Activated CD4-positive, alpha-beta memory T cell treated with anti-CD3 and anti-CD28 coated beads for 36 hours (primary cell): ENCODE measurements around the gene COX7A2L. TPM values are rescaled to one million over a fixed set of nuclear protein-coding genes. Genes with fewer than 3 reads are reported as not detected.
A peak's percentile ranks its signal among the peaks of the same experiment; 100 is the strongest.
"Not testable (repeated sequence)": the region's sequence is repeated elsewhere in the genome, so short reads cannot be mapped to it uniquely, and the experiment has no call there.

Source experiments
- CTCF ChIA-PET: fragments of 350-600 bp; sonication (Branson Sonifier 250); formaldehyde crosslinking; loops from one replicate; lab custom pipeline; 2021; ENCODE audit warnings: antibody characterized with exemption, inconsistent platforms; lab: Charles Lee
- POLR2A ChIA-PET: fragments of 350-600 bp; sonication (Branson Sonifier 250); formaldehyde crosslinking; loops from one replicate; lab custom pipeline; 2021; ENCODE audit warnings: antibody characterized with exemption; lab: Charles Lee
- DNase-seq: peaks from one replicate; pipeline ENCODE4 v3.0.0-alpha.2; 2020
- H3K27ac Mint-ChIP-seq: one replicate; pipeline ENCODE4 v1.8.0; 2021; ENCODE audit warnings: mixed read lengths
- H3K27me3 Mint-ChIP-seq: one replicate; pipeline ENCODE4 v1.8.0; 2021; ENCODE audit warnings: mixed read lengths
- H3K36me3 Mint-ChIP-seq: one replicate; pipeline ENCODE4 v1.8.0; 2021; ENCODE audit warnings: mixed read lengths
- H3K4me1 Mint-ChIP-seq: one replicate; pipeline ENCODE4 v1.8.0; 2021; ENCODE audit warnings: low read depth, mixed read lengths
- H3K4me3 Mint-ChIP-seq: one replicate; pipeline ENCODE4 v1.8.0; 2021; ENCODE audit warnings: mild to moderate bottlenecking, mixed read lengths
- H3K9me3 Mint-ChIP-seq: one replicate; pipeline ENCODE4 v1.8.0; 2021; ENCODE audit warnings: mixed read lengths
- intact Hi-C: fragments of 100-400 bp; cut with micrococcal nuclease; formaldehyde crosslinking; loops from one replicate; pipeline ENCODE4 v1.15.1; 2023
- total RNA-seq, 2 experiments: library from RNA; stranded (reverse); gene quantifications; one replicate each; pipeline ENCODE4 v1.2.3, GENCODE V29; 2021

COX7A2L gene
- total RNA-seq, 2 experiments from 2014 or later, result 102 to 107 TPM

DNA sequence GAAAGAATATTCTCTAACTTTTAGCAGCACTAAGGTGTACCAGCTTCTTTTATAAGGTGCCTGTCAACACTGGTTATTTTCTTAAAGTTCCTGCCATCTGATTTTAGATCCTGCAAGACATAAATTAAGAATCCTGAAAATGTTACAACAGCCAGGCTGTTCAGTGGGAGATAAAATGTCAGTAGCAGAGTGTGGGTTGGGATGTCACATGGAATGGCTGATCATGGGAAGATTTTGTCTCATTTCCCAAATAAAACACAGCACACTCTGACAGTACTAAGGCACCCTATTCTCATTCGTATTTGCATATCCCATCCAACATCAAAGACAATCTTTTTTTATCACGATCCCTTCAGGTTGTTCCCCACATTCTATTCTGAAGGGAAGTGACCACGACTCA is 2.4 kb upstream of the COX7A2L start:
- no peak for DNase-seq
- Mint-ChIP-seq H3K9me3 (no peaks in the 10 kb centered on the region), H3K27me3 (no peaks in the 10 kb centered on the region), H3K4me1 (peaks cover 32% of the 10 kb centered on the region), H3K27ac (no peak overlapping the region), H3K4me3 (no peak overlapping the region), H3K36me3 (no peaks in the 10 kb centered on the region)
- intact Hi-C loops, result loop anchor here (5.0 kb wide), 2 partner anchors 46 to 126 kb away; no protein-coding TSS in a partner anchor
- POLR2A ChIA-PET, result no interaction called here
- CTCF ChIA-PET, result no interaction called here

DNA sequence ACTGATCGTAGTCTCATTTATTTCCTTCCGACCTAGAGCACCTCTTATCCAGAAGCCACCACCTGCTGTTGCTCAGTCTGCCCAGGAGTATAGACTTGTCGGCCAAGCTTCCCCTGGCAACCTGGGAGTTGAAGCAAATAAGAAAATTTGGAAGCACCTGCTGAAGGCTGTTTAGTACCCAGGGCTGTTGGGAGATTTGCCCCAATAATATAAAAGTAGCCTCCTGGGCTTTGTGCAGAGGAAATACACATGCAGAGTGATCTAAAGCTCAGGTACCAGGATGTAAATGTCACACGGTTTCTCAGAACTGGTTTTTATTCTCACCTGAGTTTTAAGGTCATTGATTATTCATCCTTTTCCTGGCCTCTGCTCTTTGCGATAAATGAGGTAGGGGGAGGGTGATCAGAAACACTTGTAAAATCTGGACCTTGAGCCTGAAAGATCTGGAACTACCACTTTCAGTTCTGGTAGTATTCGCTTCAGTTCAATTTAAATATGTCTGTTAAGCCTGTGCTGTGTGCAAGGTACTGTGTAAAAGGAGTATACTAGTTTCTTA is 789 bp upstream of the COX7A2L start:
- peak overlapping the region; percentile 84 for H3K4me3 Mint-ChIP-seq
- H3K36me3 Mint-ChIP-seq, result no peaks in the 10 kb centered on the region
- ChIA-PET CTCF (interaction anchor here (1.0 kb wide), 1 partner anchor 24 kb away, joined by 4 read pairs; no protein-coding TSS in a partner anchor), POLR2A (interaction anchor here (0.6 to 1.2 kb wide), 3 partner anchors 10 to 449 kb away, joined by 3 read pairs; no protein-coding TSS in a partner anchor)
- intact Hi-C loops, result loop anchor here (1.0 to 5.0 kb wide), 11 partner anchors 45 to 769 kb away; partner anchors contain the start of gene EML4
- peak overlapping the region; percentile 99 for H3K27ac Mint-ChIP-seq
- no peaks in the 10 kb centered on the region for H3K27me3 Mint-ChIP-seq
- DNase-seq, result no peak
- peaks cover 41% of the 10 kb centered on the region for H3K4me1 Mint-ChIP-seq
- no peaks in the 10 kb centered on the region for H3K9me3 Mint-ChIP-seq

DNA sequence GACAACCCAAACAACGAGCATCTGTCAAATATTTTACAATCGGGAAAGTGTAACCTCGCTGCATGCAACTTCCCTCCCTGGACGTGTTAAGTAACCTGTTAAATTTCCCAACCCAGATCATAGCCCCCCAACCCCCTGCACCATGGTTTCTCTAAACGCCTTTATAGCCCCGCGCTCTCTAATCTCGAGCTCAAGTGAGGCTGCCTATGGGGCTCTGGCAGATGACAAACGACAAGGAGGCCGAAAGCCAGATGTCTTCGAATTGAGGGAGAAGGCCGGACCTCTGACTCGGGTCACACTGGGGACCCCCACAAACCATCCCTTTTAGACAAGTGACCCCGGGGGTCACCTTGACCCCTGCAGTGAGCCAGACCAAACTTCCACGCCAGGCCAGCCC is 526 bp downstream of the COX7A2L start:
- peaks cover 49% of the 10 kb centered on the region for H3K4me1 Mint-ChIP-seq
- peak overlapping the region; percentile 84 for H3K4me3 Mint-ChIP-seq
- intact Hi-C loops, result loop anchor here (2.0 to 5.0 kb wide), 6 partner anchors 43 to 770 kb away; no protein-coding TSS in a partner anchor
- no peaks in the 10 kb centered on the region for H3K36me3 Mint-ChIP-seq
- CTCF ChIA-PET, result interaction anchor here (1.0 to 2.4 kb wide), 2 partner anchors 31 to 266 kb away, joined by 3 to 10 read pairs; no protein-coding TSS in a partner anchor
- POLR2A ChIA-PET, result interaction anchor here (1.0 to 1.4 kb wide), 2 partner anchors 195 to 255 kb away, joined by 3 read pairs; no protein-coding TSS in a partner anchor
- H3K27ac Mint-ChIP-seq, result peak overlapping the region; percentile 99
- no peak for DNase-seq
- no peaks in the 10 kb centered on the region for H3K27me3 Mint-ChIP-seq
- no peaks in the 10 kb centered on the region for H3K9me3 Mint-ChIP-seq

DNA sequence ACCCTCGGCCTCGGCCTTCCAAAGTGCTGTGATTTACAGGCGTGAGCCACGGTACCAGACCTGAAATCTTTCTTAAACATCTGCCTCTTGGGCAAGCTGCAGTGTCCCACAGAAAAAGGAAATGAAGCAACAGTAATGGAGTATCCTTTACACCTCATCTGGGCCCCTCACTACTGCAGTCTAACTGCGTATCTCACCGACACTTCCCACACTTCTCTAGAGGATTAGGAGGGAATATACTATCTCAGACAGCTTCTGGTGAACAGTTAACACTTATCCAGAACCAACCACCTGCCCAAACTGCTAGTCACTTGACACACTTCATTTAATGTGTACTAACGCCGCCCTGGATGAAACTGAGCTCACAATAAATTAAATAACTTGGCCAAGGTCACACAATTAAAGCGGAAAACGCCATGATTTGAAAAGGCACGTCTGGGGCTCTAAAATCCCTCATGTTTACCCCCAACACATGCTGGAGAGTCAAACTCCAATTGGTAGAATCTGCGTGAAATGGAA is 993 bp downstream of the COX7A2L start:
- CTCF ChIA-PET, result interaction anchor here (1.0 to 2.4 kb wide), 2 partner anchors 31 to 266 kb away, joined by 3 to 10 read pairs; no protein-coding TSS in a partner anchor
- peaks cover 2% of the 10 kb centered on the region for H3K36me3 Mint-ChIP-seq
- peak overlapping the region; percentile 99 for H3K27ac Mint-ChIP-seq
- intact Hi-C loops, result loop anchor here (2.0 to 5.0 kb wide), 6 partner anchors 43 to 771 kb away; no protein-coding TSS in a partner anchor
- no peaks in the 10 kb centered on the region for H3K27me3 Mint-ChIP-seq
- peak overlapping the region; percentile 84 for H3K4me3 Mint-ChIP-seq
- peaks cover 52% of the 10 kb centered on the region for H3K4me1 Mint-ChIP-seq
- POLR2A ChIA-PET, result interaction anchor here (1.0 to 1.4 kb wide), 2 partner anchors 195 to 254 kb away, joined by 3 read pairs; no protein-coding TSS in a partner anchor
- DNase-seq, result peak; percentile 33
- H3K9me3 Mint-ChIP-seq, result no peaks in the 10 kb centered on the region

DNA sequence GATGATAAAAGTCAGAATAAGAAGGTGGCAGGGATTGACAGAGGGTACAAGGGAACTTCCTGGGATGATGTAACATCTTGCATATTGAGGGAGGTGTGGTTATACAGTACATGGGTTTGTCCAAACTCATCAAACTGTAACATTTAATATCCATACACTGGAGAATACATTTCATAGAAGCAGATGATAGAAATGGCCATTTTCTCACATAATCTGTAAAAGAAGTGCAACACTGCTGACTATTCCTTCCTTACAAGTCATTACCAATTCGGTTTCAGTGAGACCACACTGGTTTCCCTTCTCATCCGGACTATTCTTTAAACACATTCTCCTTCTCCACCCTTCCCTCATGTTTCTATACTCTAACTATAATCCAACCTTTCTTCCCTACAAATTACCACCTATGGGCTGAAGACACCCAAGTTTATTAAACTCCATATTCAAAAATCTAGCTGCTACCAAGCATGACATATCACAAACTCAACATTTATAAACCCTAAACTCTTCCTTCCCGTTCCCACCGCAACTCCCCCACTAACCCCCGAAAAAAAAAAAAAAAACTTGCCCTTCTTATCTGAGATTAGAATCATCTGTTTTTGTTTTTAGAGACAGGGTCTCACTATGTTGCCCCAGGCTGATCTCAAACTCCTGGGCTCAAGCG is 1.6 kb downstream of the COX7A2L start:
- Mint-ChIP-seq H3K36me3 (peaks cover 2% of the 10 kb centered on the region), H3K27ac (peak overlapping the region; percentile 99), H3K27me3 (no peaks in the 10 kb centered on the region), H3K4me1 (peaks cover 58% of the 10 kb centered on the region), H3K4me3 (peak overlapping the region; percentile 84), H3K9me3 (no peaks in the 10 kb centered on the region)
- DNase-seq, result no peak
- intact Hi-C loops, result no loop called here
- POLR2A ChIA-PET, result interaction anchor here (1.4 kb wide), 1 partner anchor 254 kb away, joined by 3 read pairs; no protein-coding TSS in a partner anchor
- CTCF ChIA-PET, result interaction anchor here (1.0 to 2.4 kb wide), 2 partner anchors 30 to 265 kb away, joined by 3 to 10 read pairs; no protein-coding TSS in a partner anchor

DNA sequence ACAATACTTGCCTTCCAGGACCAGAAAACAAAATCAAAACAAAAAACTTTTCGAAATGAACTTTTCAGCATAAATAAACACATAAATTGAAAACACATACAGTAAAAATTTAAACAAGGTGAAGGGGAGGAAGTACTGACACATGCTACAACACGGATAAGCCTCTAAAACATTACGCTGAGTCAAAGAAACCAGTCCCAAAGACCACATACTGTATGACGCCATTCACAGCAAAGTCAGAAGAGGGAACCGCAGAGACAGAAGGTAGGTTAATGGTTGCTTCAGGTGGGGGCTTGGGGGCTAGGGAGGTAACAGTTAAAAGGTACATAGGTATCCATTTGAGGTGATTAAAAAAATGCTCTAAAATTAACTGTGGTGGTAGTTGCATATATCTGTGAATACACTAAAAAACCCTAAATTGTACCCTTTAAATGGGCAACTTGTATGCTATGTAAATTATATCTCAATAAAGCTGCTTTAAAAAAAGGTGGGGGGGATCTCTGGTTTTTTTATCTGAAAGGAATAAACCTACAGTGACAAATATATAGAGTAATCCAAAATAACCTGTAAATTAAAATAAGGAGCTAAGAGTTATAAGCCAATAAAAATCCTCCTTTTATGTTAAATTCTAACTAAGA is 7.1 kb downstream of the COX7A2L start:
- H3K36me3 Mint-ChIP-seq, result peaks cover 19% of the 10 kb centered on the region
- peak overlapping the region; percentile 46 for H3K27ac Mint-ChIP-seq
- no peaks in the 10 kb centered on the region for H3K9me3 Mint-ChIP-seq
- H3K4me3 Mint-ChIP-seq, result no peak overlapping the region
- POLR2A ChIA-PET, result no interaction called here
- CTCF ChIA-PET, result interaction anchor here (0.6 kb wide), 1 partner anchor 150 kb away, joined by 3 read pairs; no protein-coding TSS in a partner anchor
- intact Hi-C loops, result no loop called here
- H3K27me3 Mint-ChIP-seq, result no peaks in the 10 kb centered on the region
- peaks cover 51% of the 10 kb centered on the region for H3K4me1 Mint-ChIP-seq
- no peak for DNase-seq

DNA sequence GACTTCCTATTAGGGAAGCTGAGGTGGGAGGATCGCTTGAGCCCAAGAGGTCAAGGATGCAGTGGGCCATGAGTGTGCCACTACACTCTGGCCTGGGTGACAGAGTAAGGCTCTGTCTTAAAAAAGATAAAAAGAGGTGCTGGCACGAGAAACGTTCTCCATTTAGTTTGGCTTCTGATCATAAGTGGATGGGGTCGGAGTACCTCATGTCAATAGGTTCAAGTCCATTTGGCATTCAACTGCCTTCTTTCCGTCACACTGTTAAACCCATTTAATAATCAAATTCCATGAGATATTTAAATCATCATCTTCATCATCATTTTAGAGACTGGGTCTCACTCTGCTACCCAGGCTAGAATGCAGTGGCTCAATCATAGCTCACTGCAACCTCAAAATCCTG is 9.2 kb downstream of the COX7A2L start:
- intact Hi-C loops, result no loop called here
- H3K27me3 Mint-ChIP-seq, result no peaks in the 10 kb centered on the region
- no peak overlapping the region for H3K27ac Mint-ChIP-seq
- ChIA-PET POLR2A (no interaction called here), CTCF (interaction anchor here (0.6 kb wide), 1 partner anchor 169 kb away, joined by 3 read pairs; no protein-coding TSS in a partner anchor)
- peaks cover 33% of the 10 kb centered on the region for H3K4me1 Mint-ChIP-seq
- H3K36me3 Mint-ChIP-seq, result peaks cover 29% of the 10 kb centered on the region
- H3K9me3 Mint-ChIP-seq, result no peaks in the 10 kb centered on the region
- DNase-seq, result no peak
- H3K4me3 Mint-ChIP-seq, result no peak overlapping the region

DNA sequence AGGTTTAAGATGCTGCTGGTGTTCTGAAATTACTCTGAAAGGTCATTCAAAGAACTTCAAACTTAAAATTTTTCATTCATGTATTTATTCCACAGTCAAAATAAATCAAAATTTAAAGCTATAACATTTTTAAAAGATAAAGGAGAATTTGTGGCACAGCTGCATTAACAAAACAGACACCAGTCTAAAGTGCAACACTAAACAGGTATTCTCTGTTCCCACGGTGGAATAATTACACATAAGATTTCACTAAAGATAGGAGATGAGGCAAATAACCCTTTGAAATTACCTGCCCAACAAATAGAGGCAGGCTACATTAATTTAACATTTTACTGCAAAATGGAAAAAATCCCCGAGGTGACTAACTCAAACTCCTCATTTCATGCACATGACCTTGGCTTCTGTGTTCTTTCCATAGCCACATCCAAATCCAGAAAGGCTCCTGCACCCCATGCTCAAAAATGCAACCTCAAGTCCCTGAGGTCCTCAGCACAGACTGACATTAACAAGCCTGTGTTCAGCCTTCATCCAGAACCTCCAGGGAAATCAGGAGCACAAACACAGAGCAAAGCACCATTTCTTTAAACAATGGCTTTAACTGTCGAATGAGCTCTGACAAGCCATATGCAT is 10.5 kb downstream of the COX7A2L start:
- no peaks in the 10 kb centered on the region for H3K9me3 Mint-ChIP-seq
- no peak overlapping the region for H3K27ac Mint-ChIP-seq

DNA sequence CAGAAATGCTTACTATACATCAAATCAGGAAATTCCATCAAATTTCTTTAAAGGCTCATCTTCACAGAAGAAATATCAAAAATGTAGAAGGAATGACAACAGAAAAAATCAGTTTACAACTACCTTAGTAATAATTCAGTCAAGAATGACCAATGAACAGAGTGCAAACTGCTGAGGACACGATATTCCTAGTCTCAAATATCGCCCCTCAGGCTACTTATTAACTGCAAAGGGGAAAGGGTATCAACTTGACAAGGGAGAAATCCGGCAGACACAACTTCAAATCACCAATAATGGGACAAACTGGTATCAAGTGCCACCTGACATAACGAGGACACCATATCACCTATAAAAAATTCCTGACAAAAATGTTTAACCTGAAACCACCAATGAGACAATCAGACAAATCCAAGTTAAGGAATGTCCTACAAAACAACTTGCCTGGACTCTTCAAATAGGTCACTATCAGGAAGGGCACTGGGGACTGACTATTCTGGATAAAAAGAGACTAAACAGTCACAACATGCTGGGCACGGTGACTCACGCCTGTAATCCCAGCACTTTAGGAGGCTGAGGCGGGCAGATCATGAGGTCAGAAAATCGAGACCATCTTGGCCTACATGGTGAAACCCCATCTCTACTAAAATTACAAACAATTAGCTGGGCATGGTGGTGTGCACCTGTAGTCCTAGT is 12.8 kb downstream of the COX7A2L start:
- intact Hi-C loops, result no loop called here
- POLR2A ChIA-PET, result no interaction called here
- Mint-ChIP-seq H3K27me3 (no peaks in the 10 kb centered on the region), H3K4me1 (peaks cover 7% of the 10 kb centered on the region), H3K27ac (no peak overlapping the region), H3K36me3 (peaks cover 35% of the 10 kb centered on the region), H3K4me3 (no peak overlapping the region), H3K9me3 (no peaks in the 10 kb centered on the region)
- DNase-seq, result no peak
- CTCF ChIA-PET, result no interaction called here

More for the DNA sequence above, 10.5 kb downstream of the COX7A2L start:
- DNase-seq, result no peak
- intact Hi-C loops, result no loop called here
- Mint-ChIP-seq H3K36me3 (peaks cover 34% of the 10 kb centered on the region), H3K27me3 (no peaks in the 10 kb centered on the region), H3K4me1 (peaks cover 24% of the 10 kb centered on the region), H3K4me3 (no peak overlapping the region)
- ChIA-PET CTCF (no interaction called here), POLR2A (no interaction called here)

DNA sequence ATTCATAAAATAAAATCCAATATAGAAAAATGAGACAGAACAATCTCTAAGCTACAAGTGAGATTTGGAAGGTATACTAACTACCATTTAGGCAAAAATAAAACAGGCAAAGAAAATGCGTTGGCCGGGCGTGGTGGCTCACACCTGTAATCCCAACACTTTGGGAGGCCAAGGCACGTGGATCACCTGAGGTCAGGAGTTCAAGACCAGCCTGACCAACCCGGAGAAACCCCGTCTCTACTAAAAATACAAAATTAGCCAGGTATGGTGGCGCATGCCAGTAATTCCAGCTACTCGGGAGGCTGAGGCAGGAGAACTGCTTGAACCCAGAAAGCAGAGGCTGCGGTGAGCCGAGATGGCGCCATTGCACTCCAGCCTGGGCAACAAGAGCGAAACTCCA is 13.5 kb downstream of the COX7A2L start:
- H3K27me3 Mint-ChIP-seq, POLR2A ChIA-PET, H3K27ac Mint-ChIP-seq, DNase-seq, intact Hi-C loops, H3K9me3 Mint-ChIP-seq, H3K4me1 Mint-ChIP-seq, CTCF ChIA-PET, H3K4me3 Mint-ChIP-seq: not testable (repeated sequence)
- H3K36me3 Mint-ChIP-seq, result peaks cover 34% of the 10 kb centered on the region

DNA sequence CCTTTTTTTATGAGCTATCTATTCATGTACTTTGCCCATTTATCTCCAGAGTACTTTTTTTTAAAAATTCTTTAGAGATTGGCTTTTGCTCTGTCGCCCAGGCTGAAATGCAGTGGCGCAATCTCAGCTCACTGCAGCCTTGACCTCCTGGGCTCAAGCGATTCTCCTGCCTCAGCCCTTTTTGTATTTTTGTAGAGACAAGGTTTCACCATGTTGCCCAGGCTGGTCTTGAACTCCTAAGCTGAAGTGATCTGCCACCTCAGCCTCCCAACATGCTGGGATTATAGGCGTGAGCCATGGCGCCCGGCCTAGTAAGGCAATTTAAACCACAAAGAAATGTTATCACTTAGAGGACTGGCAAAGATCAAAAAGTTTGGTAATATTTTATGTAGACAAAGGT is 14.2 kb downstream of the COX7A2L start:
- intact Hi-C loops, H3K27ac Mint-ChIP-seq, POLR2A ChIA-PET, H3K27me3 Mint-ChIP-seq, H3K4me3 Mint-ChIP-seq, DNase-seq, H3K9me3 Mint-ChIP-seq: not testable (repeated sequence)
- CTCF ChIA-PET, result interaction anchor here (1.1 to 1.2 kb wide), 2 partner anchors 257 to 477 kb away, joined by 3 read pairs; no protein-coding TSS in a partner anchor
- Mint-ChIP-seq H3K4me1 (peaks cover 14% of the 10 kb centered on the region), H3K36me3 (peaks cover 27% of the 10 kb centered on the region)
